Spinal cord (tissue), 10 donors: ENCODE data around the gene DNAH3. TPM values are rescaled to one million over a fixed set of nuclear protein-coding genes. Genes with fewer than 3 reads are reported as not detected.
"Not testable (repeated sequence)": the region's sequence is repeated elsewhere in the genome, so short reads cannot be mapped to it uniquely, and the experiment has no call there.

ENCODE experiments used
- DNase-seq, 6 donors: peaks; one replicate each; pipeline versions ENCODE4 v3.0.0 to v3.0.0-alpha.2; 2013 to 2015; ENCODE audit warnings: low spot score in 6 of 6, low read depth in 4 of 6
- H3K27ac ChIP-seq: one replicate; pipeline ENCODE4 v1.5.1; 2013; ENCODE audit warnings: low read depth, low read length, control low read depth
- H3K27me3 ChIP-seq: one replicate; pipeline ENCODE4 v1.6.1; 2013; ENCODE audit warnings: low read length; ENCODE audit not compliant: control insufficient read depth, insufficient read depth
- H3K36me3 ChIP-seq: one replicate; pipeline ENCODE4 v1.6.1; 2013; ENCODE audit warnings: low read length; ENCODE audit not compliant: control insufficient read depth, insufficient read depth
- H3K4me1 ChIP-seq: one replicate; pipeline ENCODE4 v1.6.1; 2013; ENCODE audit warnings: low read length; ENCODE audit not compliant: control insufficient read depth, insufficient read depth
- H3K4me3 ChIP-seq: one replicate; pipeline ENCODE4 v1.5.1; 2013; ENCODE audit warnings: low read depth, low read length, control low read depth
- H3K9me3 ChIP-seq: one replicate; pipeline ENCODE4 v1.6.1; 2013; ENCODE audit warnings: low read length; ENCODE audit not compliant: control insufficient read depth, insufficient read depth
- WGBS: methylation state at CpG from one replicate; pipeline ENCODE4 v1.1.5; 2013; ENCODE audit warnings: missing lambda C conversion rate; ENCODE audit not compliant: insufficient coverage; 5-methylcytosine and 5-hydroxymethylcytosine counted together
- polyA plus RNA-seq, 2 donors: library from polyadenylated mRNA; unstranded; fragments of 120-200 nt; gene quantifications; one replicate each; pipeline ENCODE4 v1.2.1, GENCODE V29; 2013; ENCODE audit not compliant: insufficient read length in 2 of 2
- total RNA-seq, 2 donors: library from RNA; depleted of rRNA in 1 of 2; stranded (reverse); fragments of 120-200 nt in 1 of 2; fragments of >200 nt in 1 of 2; gene quantifications; one replicate each; pipeline versions ENCODE4 v1.2.3 to v1.2.4, GENCODE V29; 2013 to 2014
- donor health status: healthy.

Gene DNAH3
- total and polyA plus RNA-seq, 4 donors = 1.6 to 3.2 (median 1.9) TPM

- H3K27ac ChIP-seq, H3K36me3 ChIP-seq, H3K4me1 ChIP-seq, H3K4me3 ChIP-seq, DNase-seq, H3K27me3 ChIP-seq, H3K9me3 ChIP-seq: not testable (repeated sequence)
- 100% methylated on average over 1 of the region's 6 CpGs for WGBS
Observed at GRCh38 chr16:21063314-21063713, 87.3 kb downstream of the DNAH3 start.

- H3K9me3 ChIP-seq = no peaks in the 10 kb centered on the region
- no peak overlapping the region for H3K27ac ChIP-seq
- H3K27me3 ChIP-seq = no peaks in the 10 kb centered on the region
- H3K4me3 ChIP-seq = no peak overlapping the region
- H3K4me1 ChIP-seq = no peaks in the 10 kb centered on the region
- WGBS = 57% methylated on average over 3 of the region's 4 CpGs
- H3K36me3 ChIP-seq = no peaks in the 10 kb centered on the region
- no peak for DNase-seq
Observed at GRCh38 chr16:21060027-21060510, 90.6 kb downstream of the DNAH3 start.

GRCh38 chr16:21057875-21058274, 92.8 kb downstream of the DNAH3 start:
- WGBS = 80% methylated on average over 1 of the region's 7 CpGs
- no peaks in the 10 kb centered on the region for H3K9me3 ChIP-seq
- no peak overlapping the region for H3K27ac ChIP-seq
- no peaks in the 10 kb centered on the region for H3K27me3 ChIP-seq
- no peak overlapping the region for H3K4me3 ChIP-seq
- no peaks in the 10 kb centered on the region for H3K36me3 ChIP-seq
- peaks cover 2% of the 10 kb centered on the region for H3K4me1 ChIP-seq
- DNase-seq = no peak

DNA sequence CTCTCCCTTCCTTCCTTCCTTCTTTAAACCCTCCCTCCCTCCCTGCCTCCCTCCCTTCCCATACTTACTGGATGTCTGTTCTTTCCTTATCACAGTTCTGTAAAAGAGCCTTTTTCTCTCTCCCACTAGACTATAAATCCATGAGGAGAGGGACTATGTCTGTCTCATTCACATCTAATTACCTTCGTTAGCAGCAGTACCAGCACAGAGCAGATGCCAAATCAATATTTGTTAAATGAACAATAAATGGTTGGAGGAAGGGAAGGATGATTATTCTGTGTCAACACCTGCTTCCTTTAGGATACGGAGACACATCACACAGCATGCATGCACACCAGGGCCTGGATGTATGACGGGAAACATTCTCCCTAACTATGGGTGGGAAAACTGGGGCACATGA, 94.2 kb downstream of the DNAH3 start:
- Histone ChIP-seq H3K4me3 (no peak overlapping the region), H3K27me3 (no peaks in the 10 kb centered on the region), H3K4me1 (peaks cover 2% of the 10 kb centered on the region), H3K9me3 (no peaks in the 10 kb centered on the region), H3K27ac (no peak overlapping the region), H3K36me3 (no peaks in the 10 kb centered on the region)
- DNase-seq = peak in 1 of 6 donors; percentile 70
- no CpG with 5 or more reads among the region's 3 CpGs for WGBS

GRCh38 chr16:21055738-21056137, 94.9 kb downstream of the DNAH3 start:
- not testable (repeated sequence) for H3K27ac ChIP-seq, H3K4me3 ChIP-seq, H3K4me1 ChIP-seq, H3K9me3 ChIP-seq, DNase-seq, H3K36me3 ChIP-seq, H3K27me3 ChIP-seq
- WGBS = no CpG with 5 or more reads among the region's 4 CpGs

- no peaks in the 10 kb centered on the region for H3K27me3 ChIP-seq
- no peak overlapping the region for H3K4me3 ChIP-seq
- no peaks in the 10 kb centered on the region for H3K36me3 ChIP-seq
- peak in 3 of 6 donors; percentile 7 to 77 (median 37) for DNase-seq
- no CpG with 5 or more reads among the region's 1 CpG for WGBS
- no peak overlapping the region for H3K27ac ChIP-seq
- H3K9me3 ChIP-seq = no peaks in the 10 kb centered on the region
- peaks cover 2% of the 10 kb centered on the region for H3K4me1 ChIP-seq
Observed at GRCh38 chr16:21053590-21053989, 97.1 kb downstream of the DNAH3 start.

DNA sequence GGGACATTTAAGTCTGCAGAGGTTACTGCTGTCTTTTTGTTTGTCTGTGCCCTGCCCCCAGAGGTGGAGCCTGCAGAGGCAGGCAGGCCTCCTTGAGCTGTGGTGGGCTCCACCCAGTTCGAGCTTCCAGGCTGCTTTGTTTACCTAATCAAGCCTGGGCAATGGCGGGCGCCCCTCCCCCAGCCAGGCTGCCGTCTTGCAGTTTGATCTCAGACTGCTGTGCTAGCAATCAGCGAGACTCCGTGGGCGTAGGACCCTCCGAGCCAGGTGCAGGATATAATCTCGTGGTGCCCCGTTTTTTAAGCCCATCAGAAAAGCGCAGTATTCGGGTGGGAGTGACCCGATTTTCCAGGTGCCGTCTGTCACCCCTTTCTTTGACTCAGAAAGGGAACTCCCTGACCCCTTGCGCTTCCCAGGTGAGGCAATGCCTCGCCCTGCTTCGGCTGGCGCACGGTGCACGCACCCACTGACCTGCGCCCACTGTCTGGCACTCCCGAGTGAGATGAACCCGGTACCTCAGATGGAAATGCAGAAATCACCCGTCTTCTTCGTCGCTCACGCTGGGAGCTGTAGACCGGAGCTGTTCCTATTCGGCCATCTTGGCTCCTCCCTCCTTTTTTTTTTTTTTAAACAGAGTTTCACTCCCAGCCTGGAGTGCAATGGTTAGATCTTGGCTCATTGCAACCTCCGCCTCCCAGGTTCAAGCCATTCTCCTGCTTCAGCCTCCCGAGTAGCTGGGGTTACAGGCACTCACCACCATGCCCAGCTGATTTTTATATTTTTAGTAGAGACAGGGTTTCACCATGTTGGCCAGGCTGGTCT, 102.3 kb downstream of the DNAH3 start:
- 74% methylated on average over 26 of the region's 31 CpGs for WGBS
- DNase-seq = not testable (repeated sequence)

DNA sequence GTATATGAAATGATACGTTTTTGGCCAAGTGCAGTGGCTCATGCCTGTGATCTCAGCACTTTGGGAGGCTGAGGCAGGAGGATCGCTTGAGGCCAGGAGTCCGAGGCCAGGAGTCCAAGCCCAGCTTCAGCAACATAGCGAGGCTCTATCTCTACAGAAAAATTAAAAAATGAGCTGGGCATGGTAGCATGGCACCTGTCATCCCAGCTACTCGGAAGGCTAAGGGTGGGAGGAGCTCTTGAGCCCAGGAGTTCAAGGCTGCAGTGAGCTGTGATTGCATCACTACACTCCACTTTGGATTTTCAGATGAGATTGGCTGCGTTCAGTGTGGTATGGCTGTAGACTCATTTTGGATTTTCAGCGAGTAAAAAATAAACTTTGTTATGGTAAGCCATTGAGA, 112.4 kb downstream of the DNAH3 start:
- no peak overlapping the region for H3K27ac ChIP-seq
- WGBS = 90% methylated on average over 3 of the region's 7 CpGs
- DNase-seq = no peak
- H3K27me3 ChIP-seq = no peaks in the 10 kb centered on the region
- H3K4me3 ChIP-seq = no peak overlapping the region
- H3K4me1 ChIP-seq = no peaks in the 10 kb centered on the region
- H3K9me3 ChIP-seq = no peaks in the 10 kb centered on the region
- H3K36me3 ChIP-seq = no peaks in the 10 kb centered on the region

More for the DNA sequence above, 102.3 kb downstream of the DNAH3 start:
- H3K27me3 ChIP-seq, H3K4me3 ChIP-seq, H3K36me3 ChIP-seq, H3K27ac ChIP-seq, H3K4me1 ChIP-seq, H3K9me3 ChIP-seq: not testable (repeated sequence)

GRCh38 chr16:21037736-21038135, 112.9 kb downstream of the DNAH3 start:
- Histone ChIP-seq H3K9me3 (no peaks in the 10 kb centered on the region), H3K27ac (no peak overlapping the region), H3K4me3 (no peak overlapping the region), H3K36me3 (no peaks in the 10 kb centered on the region), H3K27me3 (no peaks in the 10 kb centered on the region), H3K4me1 (no peaks in the 10 kb centered on the region)
- DNase-seq = no peak
- 90% methylated on average over 8 of the region's 15 CpGs for WGBS

DNA sequence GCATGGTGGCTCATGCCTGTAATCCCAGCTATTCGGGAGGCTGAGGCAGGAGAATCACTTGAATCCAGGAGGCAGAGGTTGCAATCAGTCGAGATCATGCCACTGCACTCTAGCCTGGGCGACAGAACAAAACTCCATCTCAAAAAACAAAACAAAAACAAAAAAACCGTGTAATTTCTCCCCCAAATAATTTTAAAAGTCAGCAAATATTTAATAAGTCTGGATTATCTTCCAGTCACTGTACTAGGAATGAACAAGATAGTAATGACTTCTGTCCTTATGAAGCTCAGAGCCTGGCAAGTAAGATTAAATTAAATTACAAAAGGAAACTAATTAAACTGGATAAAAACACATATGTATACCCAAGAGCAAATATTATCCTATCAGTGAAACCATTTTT, 113.5 kb downstream of the DNAH3 start:
- 87% methylated on average over 1 of the region's 4 CpGs for WGBS
- H3K4me1 ChIP-seq = no peaks in the 10 kb centered on the region
- DNase-seq = no peak
- no peaks in the 10 kb centered on the region for H3K27me3 ChIP-seq
- no peak overlapping the region for H3K4me3 ChIP-seq
- no peaks in the 10 kb centered on the region for H3K9me3 ChIP-seq
- no peaks in the 10 kb centered on the region for H3K36me3 ChIP-seq
- no peak overlapping the region for H3K27ac ChIP-seq
